Measurements from ENCODE around the gene ZNF488. TPM values are rescaled to one million over a fixed set of nuclear protein-coding genes. Genes with fewer than 3 reads are reported as not detected.

The ZNF488 gene
- polyA plus RNA-seq, 1 donor from 2014 or later = 0.85 TPM

DNA sequence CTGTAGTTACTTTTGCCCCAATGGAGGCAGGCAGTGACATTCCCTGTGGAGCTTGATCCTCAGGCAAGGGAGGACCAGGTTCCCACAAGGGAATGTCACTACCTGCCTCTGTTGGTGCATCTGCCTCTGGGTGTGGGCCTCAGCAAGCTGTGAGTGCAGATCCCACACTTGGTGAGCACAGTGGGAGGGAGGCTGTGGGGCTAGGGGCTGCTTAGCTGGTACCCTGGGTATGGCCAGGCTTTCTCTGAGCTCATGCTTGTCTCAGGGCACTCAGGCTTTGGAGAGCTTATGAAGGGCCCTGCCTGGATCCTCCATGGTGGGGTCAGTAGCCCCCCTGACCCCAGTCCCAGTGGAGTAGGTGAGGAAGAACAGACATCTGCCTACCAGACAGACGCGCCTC, 16.2 kb upstream of the ZNF488 start:
- Histone ChIP-seq H3K4me2 (ENCODE audit: low read length) (no peak overlapping the region), H3K4me3 (ENCODE audit: low read length) (no peak overlapping the region), H3K79me2 (replicated peaks; ENCODE audit: insufficient read depth, low read length) (no peaks in the 10 kb centered on the region), H3K9me2 (ENCODE audit: insufficient read depth, low read length) (no peaks in the 10 kb centered on the region), H3K27me3 (ENCODE audit: insufficient read depth, low read depth, low read length) (no peaks in the 10 kb centered on the region), H3K9ac (ENCODE audit: low read length) (no peak overlapping the region), H3K9me3 (ENCODE audit: low read length) (no peaks in the 10 kb centered on the region), H3K27ac (ENCODE audit: low read length) (no peak overlapping the region), H4K20me1 (ENCODE audit: insufficient read depth) (no peaks in the 10 kb centered on the region), H3F3A (ENCODE audit: insufficient read depth, low read length, poor library complexity, severe bottlenecking) (no peaks in the 10 kb centered on the region), H3K36me3 (ENCODE audit: insufficient read depth, low read length) (no peaks in the 10 kb centered on the region), H2AFZ (ENCODE audit: low read depth, low read length) (no peak overlapping the region)
- no peak for TF ChIP-seq MXI1 (conservative IDR thresholded peaks at IDR 0.05; ENCODE audit: poor library complexity, severe bottlenecking)
- no peak for TF ChIP-seq RAD21 (conservative IDR thresholded peaks at IDR 0.05)
- TF ChIP-seq, protein P1, sequence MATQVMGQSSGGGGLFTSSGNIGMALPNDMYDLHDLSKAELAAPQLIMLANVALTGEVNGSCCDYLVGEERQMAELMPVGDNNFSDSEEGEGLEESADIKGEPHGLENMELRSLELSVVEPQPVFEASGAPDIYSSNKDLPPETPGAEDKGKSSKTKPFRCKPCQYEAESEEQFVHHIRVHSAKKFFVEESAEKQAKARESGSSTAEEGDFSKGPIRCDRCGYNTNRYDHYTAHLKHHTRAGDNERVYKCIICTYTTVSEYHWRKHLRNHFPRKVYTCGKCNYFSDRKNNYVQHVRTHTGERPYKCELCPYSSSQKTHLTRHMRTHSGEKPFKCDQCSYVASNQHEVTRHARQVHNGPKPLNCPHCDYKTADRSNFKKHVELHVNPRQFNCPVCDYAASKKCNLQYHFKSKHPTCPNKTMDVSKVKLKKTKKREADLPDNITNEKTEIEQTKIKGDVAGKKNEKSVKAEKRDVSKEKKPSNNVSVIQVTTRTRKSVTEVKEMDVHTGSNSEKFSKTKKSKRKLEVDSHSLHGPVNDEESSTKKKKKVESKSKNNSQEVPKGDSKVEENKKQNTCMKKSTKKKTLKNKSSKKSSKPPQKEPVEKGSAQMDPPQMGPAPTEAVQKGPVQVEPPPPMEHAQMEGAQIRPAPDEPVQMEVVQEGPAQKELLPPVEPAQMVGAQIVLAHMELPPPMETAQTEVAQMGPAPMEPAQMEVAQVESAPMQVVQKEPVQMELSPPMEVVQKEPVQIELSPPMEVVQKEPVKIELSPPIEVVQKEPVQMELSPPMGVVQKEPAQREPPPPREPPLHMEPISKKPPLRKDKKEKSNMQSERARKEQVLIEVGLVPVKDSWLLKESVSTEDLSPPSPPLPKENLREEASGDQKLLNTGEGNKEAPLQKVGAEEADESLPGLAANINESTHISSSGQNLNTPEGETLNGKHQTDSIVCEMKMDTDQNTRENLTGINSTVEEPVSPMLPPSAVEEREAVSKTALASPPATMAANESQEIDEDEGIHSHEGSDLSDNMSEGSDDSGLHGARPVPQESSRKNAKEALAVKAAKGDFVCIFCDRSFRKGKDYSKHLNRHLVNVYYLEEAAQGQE (IDR thresholded peaks at IDR 0.05; ENCODE audit: borderline replicate concordance) = no peak
- TF ChIP-seq, protein P2, sequence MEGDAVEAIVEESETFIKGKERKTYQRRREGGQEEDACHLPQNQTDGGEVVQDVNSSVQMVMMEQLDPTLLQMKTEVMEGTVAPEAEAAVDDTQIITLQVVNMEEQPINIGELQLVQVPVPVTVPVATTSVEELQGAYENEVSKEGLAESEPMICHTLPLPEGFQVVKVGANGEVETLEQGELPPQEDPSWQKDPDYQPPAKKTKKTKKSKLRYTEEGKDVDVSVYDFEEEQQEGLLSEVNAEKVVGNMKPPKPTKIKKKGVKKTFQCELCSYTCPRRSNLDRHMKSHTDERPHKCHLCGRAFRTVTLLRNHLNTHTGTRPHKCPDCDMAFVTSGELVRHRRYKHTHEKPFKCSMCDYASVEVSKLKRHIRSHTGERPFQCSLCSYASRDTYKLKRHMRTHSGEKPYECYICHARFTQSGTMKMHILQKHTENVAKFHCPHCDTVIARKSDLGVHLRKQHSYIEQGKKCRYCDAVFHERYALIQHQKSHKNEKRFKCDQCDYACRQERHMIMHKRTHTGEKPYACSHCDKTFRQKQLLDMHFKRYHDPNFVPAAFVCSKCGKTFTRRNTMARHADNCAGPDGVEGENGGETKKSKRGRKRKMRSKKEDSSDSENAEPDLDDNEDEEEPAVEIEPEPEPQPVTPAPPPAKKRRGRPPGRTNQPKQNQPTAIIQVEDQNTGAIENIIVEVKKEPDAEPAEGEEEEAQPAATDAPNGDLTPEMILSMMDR (IDR thresholded peaks at IDR 0.05; ENCODE audit: poor library complexity, severe bottlenecking) = no peak
- no peak for TF ChIP-seq EZH2 (IDR thresholded peaks at IDR 0.05; ENCODE audit: borderline replicate concordance, insufficient read depth, low read length, poor library complexity, severe bottlenecking)
- no peak for TF ChIP-seq SMC3 (conservative IDR thresholded peaks at IDR 0.05; ENCODE audit: poor library complexity)
- TF ChIP-seq POLR2AphosphoS5 (IDR thresholded peaks at IDR 0.05) = no peak

GRCh38 chr10:47397256-47397655, 13.2 kb upstream of the ZNF488 start:
- TF ChIP-seq TAF1 (IDR thresholded peaks at IDR 0.05; ENCODE audit: low read depth) (no peak), MXI1 (conservative IDR thresholded peaks at IDR 0.05; ENCODE audit: poor library complexity, severe bottlenecking) (no peak), POLR2AphosphoS5 (IDR thresholded peaks at IDR 0.05) (no peak), EZH2 (IDR thresholded peaks at IDR 0.05; ENCODE audit: borderline replicate concordance, insufficient read depth, low read length, poor library complexity, severe bottlenecking) (no peak), EP300 (conservative IDR thresholded peaks at IDR 0.05; ENCODE audit: poor library complexity, severe bottlenecking) (no peak), SMC3 (conservative IDR thresholded peaks at IDR 0.05; ENCODE audit: poor library complexity) (no peak), RAD21 (conservative IDR thresholded peaks at IDR 0.05) (no peak)
- TF ChIP-seq, protein P2 (IDR thresholded peaks at IDR 0.05; ENCODE audit: poor library complexity, severe bottlenecking) = no peak
- TF ChIP-seq, protein P1 (IDR thresholded peaks at IDR 0.05; ENCODE audit: borderline replicate concordance) = no peak
- H3K4me2 ChIP-seq (ENCODE audit: low read length) = no peak overlapping the region
- H3K9ac ChIP-seq (ENCODE audit: low read length) = no peak overlapping the region
- no peaks in the 10 kb centered on the region for H3K9me3 ChIP-seq (ENCODE audit: low read length)
- H3K4me3 ChIP-seq (ENCODE audit: low read length) = no peak overlapping the region
- H3K79me2 ChIP-seq (replicated peaks; ENCODE audit: insufficient read depth, low read length) = no peaks in the 10 kb centered on the region
- no peak overlapping the region for H3K27ac ChIP-seq (ENCODE audit: low read length)
- H3K9me2 ChIP-seq (ENCODE audit: insufficient read depth, low read length) = no peaks in the 10 kb centered on the region
- no peaks in the 10 kb centered on the region for H3K36me3 ChIP-seq (ENCODE audit: insufficient read depth, low read length)
- no peaks in the 10 kb centered on the region for H4K20me1 ChIP-seq (ENCODE audit: insufficient read depth)
- no peaks in the 10 kb centered on the region for H3K27me3 ChIP-seq (ENCODE audit: insufficient read depth, low read depth, low read length)
- H3F3A ChIP-seq (ENCODE audit: insufficient read depth, low read length, poor library complexity, severe bottlenecking) = no peaks in the 10 kb centered on the region
- H2AFZ ChIP-seq (ENCODE audit: low read depth, low read length) = no peak overlapping the region

Measured in neural cell (in vitro differentiated cells).